Testis (tissue), 2 donors: ENCODE results near the gene RFK.

Source experiments
- POLR2A ChIP-seq: fragments of 450-650 bp; IDR thresholded peaks from one replicate; pipeline ENCODE4 v1.6.1; 2017; ENCODE audit warnings: antibody characterized with exemption, mild to moderate bottlenecking, moderate library complexity
- TF ChIP-seq, protein P1 (sequence below), 3 experiments: fragments of 450-650 bp in 2 of 3; fragments of 200-600 bp in 1 of 3; sonication (generic) in 1 of 3; IDR thresholded peaks; one replicate each; pipeline ENCODE4 v1.5.1; 2016 to 2019; ENCODE audit warnings: antibody characterized with exemption in 3 of 3, mild to moderate bottlenecking in 2 of 3, moderate library complexity in 1 of 3

DNA sequence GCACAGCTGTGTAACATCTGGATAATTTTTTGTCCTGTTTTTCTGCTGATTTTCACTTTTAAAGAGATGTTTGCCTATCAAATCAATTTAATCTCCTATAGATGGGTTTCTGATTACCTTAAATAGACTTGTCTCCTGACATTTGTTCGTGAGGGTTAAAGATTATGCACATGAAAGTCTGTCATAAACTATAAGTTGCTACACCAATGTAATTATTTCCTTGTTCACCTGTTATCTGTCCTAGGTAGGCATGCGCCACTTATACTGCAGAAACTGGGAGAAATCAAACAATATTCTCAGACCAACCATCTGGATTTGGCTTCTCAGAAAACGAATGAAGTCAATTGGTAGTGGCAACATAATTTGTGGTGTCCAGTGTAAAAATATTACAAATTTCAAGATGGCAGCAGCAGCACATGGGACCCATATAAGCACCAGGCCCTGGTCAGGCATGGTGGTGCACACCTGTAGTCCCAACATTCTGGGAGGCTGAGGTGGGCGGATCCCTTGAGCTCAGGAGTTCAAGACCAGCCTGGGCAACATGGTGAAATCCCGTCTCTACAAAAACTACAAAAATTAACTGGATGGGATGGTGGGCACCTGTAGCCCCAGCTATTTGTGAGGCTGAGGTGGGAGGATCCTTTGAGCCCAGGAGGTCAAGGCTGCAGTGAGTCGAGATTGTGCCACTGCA is 20.3 kb downstream of the RFK start:
- TF ChIP-seq, protein P1, sequence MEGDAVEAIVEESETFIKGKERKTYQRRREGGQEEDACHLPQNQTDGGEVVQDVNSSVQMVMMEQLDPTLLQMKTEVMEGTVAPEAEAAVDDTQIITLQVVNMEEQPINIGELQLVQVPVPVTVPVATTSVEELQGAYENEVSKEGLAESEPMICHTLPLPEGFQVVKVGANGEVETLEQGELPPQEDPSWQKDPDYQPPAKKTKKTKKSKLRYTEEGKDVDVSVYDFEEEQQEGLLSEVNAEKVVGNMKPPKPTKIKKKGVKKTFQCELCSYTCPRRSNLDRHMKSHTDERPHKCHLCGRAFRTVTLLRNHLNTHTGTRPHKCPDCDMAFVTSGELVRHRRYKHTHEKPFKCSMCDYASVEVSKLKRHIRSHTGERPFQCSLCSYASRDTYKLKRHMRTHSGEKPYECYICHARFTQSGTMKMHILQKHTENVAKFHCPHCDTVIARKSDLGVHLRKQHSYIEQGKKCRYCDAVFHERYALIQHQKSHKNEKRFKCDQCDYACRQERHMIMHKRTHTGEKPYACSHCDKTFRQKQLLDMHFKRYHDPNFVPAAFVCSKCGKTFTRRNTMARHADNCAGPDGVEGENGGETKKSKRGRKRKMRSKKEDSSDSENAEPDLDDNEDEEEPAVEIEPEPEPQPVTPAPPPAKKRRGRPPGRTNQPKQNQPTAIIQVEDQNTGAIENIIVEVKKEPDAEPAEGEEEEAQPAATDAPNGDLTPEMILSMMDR (IDR thresholded peaks at IDR 0.05), result no peak
- no peak for TF ChIP-seq POLR2A
